Measurements from ENCODE around the gene ATP11C.
"Not testable (repeated sequence)": the region's sequence is repeated elsewhere in the genome, so short reads cannot be mapped to it uniquely, and the experiment has no call there.

ATP11C gene

DNA sequence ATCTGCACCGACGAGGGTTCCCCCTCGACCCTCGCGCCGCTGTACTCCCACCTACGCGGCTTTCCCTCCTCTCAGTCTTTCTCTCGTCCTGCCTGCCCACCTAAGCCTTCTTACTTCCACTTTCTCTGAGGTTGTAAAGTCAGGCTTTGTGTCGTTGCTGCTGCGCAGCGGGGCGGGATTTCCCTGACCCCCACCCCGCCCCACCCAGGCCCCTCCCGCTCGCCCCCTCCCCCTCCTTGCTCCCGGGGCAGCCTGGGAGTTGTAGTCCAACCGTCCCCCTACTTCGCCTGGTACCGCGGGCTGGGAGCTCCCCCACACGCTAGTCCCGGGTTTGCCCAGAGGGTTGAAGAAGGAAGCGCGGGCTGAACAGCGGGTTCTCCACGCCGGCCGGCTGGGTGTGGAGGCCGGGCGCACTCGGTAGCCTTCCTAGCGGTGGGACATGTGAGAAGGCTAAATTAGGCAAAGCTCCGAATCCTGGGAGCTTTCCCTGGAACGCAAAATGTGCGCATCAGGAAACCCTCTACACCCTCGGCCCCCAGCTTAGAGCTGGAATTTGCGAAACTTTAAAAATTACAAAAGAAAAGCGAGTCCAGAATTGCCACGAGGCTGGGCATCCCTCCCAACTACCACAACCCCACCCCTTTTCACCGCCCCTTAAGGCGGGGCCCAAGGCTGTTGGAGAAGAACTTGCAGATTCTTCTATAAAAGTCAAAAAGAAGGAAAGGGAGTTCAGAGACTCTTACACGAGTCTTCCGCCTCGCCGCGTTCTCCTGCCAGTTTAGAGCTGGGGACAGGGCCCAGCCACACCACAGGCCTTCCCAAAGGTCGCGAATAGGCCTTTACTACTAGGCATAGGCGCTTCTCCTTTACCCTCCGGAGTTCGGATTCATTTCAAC, at the start of gene ATP11C:
Gene ATP11C, minus strand, starts transcription at position 153 of the 896 bp plus-strand sequence. CDS start 1,011 bp downstream, outside the sequence.
- peak; percentile 89 for DNase-seq

DNA sequence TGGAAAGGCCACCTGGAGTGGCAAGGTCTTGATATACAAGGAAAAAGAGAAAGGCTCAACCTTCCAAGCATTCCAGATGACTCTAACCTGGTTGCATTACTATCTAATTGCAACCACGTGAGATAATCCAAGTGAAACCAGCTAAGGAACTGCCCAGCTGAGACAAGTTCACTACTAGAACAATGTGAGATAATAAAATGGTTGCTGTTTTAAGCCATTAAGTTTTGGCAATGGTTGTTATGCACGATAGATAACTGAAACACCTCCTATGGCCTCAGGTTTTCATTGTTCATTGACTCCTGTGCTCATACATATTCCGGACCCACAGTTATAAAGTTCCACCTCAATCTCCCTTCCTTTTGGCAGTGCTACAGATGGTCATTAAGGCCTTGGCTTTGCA, 41.6 kb upstream of the ATP11C start:
- DNase-seq = no peak

DNA sequence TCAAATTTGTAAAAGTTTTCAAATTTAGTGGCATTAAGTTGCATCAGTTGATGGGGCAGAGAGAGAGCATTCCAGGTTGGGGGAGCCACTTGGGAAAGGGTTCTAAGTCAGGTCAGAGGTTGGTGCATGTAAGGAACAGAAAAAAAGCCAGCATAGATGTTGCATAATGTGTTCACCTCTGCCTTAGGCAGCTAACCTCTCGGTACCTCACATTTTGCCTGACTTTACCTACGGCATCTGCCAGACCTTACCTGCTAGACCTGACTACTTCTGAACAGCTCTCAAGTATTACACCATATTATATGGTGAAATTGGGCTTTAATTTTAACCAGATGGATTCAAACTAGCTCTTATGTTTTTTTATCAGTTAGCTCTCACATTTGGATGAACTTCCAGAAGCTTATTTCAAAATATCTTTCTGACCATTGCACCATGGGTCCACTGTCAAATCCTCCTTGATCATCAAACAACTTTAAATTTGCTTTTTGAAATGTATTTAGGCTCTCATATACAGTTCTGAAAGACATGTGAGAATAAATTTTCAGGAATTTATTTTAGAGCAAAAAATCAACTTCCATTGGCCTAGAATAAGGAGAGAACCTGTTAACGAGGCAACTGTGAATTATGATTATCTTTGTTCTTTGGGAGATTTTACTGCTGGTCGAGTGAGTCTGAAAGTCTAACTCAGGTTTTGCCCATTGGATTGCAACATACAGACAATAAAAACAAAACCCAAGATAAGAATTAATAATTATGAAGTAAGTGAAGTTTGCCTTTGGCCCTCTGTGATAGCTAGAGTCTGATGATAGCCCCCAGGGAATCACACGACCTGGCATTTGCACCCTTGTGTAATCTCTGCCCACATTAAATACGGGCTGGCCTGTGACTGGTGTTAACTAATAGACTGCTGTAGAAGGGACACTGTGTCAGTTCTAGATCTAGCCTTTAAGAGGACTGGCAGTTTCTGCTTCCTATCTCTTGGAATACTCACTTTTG, 40.1 kb upstream of the ATP11C start:
- DNase-seq = no peak

DNA sequence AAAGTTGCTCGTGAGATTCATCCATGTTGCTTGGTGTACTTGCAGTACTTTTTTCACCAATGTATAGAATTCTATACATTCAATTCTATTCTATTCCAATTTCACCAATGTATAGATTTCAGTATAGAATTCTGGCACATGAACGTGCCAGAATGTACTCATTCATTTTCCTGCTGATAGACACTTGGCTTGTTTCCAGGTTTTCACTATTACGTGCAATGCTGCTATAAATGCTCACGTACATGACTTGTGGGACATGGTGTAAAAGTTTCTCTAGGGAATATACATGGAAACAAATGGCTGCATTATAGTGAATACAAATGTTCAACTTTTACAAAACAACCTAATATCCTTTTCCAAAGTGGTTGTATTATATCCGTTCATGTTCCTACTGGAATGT, 39.3 kb upstream of the ATP11C start:
- DNase-seq = no peak

DNA sequence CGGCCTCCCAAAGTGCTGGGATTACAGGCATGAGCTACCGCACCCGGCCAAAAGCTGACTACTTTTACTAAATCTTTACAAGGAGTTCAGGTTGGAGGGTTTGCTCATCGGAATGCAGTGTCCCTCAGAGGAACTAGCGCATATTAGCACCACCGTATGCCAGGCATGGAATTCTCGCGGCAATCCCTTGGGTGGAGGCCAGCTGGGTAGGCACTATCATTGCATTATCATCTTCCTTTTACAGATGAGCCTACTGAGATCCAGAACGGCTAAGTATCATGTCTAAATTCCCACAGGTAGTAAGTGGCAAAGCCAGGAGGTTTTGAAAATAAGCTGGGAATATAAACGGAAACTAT, 38.5 kb upstream of the ATP11C start:
- DNase-seq = no peak

DNA sequence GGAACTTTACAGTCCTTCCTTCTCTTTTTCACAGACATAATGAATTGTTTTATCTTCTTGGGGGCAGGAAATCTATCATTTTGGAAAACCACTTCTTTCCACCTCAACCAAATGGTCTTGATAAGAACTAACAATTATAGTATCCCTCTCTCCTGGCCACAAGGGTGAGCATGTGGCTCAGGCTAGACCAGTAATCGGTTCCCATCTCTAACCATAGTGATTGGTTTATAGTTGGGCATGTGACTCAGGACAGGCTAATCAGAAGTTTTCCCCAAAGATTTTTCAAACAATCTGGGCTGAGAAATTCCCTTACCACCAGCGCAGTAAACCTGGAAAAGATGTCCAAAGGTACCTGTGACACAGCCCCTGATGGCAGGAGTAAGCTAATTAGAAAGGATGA, 36.4 kb upstream of the ATP11C start:
- DNase-seq = no peak

DNA sequence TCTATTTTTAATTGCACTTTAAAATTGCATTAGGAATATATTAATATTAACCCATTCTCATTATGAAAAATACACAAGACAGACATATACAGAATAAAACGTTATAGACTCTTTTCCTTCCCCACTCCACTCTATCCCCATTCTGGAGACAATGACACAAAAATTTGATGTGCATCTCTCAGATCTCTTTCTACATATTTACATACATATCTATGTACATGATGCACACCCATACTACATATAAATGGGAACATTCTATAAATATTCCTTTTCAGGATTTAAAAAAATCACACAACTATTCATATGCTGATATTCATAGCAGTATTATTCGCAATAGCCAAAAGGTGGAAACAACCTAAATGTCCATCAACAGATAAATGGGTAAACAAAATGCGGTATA, 34.9 kb upstream of the ATP11C start:
- no peak for DNase-seq

DNA sequence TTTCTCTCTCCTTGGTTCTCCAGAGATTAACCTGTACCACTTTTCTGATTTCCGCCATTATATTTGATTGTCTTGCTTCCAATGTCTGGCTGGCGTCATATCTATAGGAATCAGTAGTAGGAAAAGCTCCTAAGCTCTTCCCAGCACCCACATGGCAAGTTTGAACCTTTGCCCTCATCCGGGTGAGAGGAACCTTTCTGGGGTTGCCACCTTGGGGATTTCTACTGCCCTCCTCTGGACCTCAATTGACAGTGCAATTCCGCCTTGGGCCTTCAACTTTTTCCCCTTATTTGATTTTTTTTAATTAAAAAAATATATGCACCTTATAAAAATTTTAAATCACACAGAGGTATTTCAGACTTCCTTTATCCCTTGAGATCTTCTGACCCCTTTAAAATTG, 34.4 kb upstream of the ATP11C start:
- DNase-seq = no peak

DNA sequence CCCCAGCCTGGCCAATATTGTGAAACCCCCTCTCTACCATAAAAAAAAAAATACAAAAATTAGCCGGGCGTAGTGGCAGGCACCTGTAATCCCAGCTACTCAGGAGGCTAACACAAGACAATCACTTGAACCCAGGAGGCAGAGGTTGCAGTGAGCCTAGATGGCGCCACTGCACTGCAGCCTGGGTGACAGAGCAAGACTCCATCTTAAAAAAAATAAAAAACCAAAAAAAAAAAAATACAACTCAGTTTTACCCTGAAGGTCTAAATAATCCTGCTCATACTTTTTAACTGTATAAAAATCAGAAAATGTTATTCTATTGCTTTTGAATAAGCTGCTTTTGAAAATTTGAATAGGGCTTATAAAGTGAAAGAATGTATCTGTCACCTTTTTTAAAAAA, 33.3 kb upstream of the ATP11C start:
- not testable (repeated sequence) for DNase-seq

DNA sequence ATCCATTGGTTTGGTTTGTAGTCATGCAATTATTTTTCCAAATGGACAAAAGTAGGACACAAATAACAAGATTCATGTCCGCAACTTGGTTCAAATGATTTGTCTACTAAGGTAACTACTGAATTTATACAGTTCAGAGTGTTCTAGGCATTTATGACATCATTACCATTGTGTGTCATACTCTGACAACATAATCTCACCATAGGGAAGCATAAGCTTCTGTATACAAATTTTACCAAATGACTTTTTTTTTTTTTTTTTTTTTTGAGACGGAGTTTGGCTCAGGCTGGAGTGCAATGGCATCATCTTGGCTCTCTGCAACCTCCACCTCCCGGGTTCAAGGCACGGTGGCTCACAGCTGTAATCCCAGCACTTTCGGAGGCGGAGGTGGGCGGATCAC, 32.6 kb upstream of the ATP11C start, which contains the start of gene CXorf66:
Gene CXorf66, minus strand, starts transcription at position 101 of the 400 bp plus-strand sequence. Its CDS starts 25 bp downstream, at position 76.
- DNase-seq = no peak

DNA sequence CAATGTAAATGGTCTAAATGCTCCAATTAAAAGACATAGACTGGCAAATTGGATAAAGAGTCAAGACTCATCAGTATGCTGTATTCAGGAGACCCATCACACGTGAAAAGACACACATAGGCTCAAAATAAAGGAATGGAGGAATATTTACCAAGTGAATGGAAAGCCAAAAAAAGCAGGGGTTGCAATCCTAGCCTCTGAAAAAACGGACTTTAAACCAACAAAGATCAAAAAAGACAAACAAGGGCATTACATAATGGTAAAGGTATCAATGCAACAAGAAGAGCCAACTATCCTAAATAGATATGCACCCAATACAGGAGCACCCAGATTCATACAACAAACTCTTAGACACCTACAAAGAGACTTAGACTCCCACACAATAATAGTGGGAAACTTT, 28.2 kb upstream of the ATP11C start:
- DNase-seq = not testable (repeated sequence)

DNA sequence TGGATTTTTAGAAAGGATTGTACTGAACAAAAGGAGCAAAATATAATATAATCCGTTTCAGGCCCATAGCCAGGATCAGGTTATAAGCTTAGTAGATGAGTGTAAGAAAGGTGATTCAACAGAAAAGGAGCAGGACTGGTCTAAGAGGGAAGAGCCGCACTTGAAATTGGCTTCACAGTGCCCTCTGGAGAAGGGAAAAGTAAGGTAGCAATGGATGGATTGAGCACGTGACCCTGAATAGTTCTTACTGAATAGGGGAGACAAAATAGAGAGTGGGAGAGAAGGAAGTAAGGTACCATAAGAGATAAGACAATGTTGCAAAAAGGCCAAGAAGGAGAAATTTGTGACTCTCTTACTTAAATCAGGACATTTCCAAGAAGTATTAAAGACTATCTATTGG, 16.9 kb upstream of the ATP11C start:
- no peak for DNase-seq

DNA sequence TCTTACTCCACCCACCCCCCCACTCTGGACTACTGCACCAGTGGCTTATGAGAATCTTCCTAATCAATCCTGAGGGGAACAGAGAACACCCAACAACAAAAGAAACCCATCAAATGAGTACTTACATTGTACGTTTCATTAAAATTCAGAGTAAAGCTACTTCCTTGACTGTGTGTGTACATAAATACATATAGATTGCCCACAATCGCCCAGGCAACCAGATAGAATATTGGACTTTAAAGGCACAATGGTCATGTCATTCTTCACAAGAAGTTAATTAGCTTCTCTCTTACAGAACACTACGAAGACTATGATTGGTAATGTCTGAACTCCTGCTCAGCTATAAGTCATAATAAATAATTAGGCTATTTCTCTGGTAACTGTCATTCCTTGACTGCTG, 12.2 kb upstream of the ATP11C start:
- DNase-seq = no peak

DNA sequence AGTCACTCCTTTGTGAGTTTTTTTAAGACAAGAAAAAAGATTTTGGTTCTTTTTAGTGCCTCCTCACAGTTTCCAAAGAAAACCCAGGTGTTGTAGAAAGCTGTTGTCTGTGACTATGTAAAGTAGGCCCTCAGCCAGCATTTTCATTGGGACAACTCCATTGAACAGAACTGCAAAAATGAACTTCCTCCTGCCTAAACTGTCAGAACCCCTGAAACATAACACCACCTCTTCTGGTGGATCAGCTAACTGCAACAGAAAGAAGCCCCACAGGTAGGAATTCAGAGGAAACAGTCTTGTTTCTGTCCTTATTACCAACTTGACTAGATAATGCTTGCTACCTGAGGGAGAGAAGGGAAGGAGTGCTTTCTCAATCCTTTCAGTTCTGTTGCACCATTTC, 3.4 kb upstream of the ATP11C start:
- no peak for DNase-seq

DNA sequence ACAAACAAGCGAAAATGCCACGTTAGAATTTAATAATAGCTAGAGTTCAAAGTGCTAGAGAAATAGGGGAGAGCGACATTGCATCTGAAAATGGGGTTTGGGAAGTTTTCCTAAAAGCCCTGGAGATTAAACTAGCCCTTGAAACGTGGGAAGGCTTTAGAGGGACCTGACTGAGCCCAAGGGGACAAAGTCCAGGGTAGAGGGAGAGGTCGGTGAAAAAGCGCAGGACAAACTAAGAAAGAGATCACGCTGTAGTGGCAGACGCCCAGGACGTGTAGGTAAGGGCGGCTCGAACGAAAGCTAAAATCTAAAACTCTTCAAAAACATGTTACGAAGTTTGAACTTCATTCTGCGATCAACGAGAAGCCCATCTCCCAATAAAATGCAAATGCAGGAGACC, 1.1 kb upstream of the ATP11C start:
- DNase-seq = no peak

DNA sequence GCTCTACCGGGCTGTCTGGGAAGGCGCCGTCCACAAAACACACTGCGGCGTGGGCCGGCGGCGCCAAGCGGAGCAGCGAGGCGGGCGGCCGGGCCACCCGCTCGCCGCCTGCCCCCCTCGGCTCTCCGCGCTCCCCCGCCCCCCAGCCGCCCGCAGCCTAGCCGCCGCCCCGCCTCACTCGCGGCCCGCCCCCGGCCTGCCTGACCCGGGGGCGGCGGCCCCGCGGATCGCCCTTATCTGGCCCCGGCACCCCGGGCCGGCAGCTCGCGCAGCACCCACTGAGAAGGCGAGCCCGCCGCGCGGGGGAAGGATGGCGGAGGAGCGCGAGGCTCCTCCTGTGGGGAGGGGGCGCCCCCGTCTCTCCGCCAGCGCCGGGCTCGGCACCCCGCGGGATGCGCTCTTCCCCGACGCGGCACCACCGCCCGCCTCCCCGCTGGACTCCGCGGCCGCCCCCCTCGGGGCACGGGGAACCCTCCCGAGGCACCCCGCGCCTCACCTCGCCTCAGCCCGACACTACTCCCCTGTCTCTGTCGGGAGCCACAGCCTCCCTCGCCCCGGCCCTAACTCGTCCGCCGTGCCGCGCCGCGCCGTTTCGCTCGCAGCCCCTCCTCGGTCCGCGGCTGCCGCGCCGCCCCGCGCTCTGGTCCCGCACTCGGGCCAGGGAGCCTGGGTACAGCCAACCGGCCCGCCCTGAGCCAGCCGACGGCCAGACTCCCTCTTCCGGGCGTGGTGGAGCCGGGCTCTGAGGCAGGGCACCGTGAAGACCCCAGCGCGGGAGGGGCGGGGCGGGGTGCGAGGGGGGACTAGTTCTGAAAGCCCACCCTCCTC, 566 bp downstream of the ATP11C start:
- DNase-seq = peak; percentile 79

DNA sequence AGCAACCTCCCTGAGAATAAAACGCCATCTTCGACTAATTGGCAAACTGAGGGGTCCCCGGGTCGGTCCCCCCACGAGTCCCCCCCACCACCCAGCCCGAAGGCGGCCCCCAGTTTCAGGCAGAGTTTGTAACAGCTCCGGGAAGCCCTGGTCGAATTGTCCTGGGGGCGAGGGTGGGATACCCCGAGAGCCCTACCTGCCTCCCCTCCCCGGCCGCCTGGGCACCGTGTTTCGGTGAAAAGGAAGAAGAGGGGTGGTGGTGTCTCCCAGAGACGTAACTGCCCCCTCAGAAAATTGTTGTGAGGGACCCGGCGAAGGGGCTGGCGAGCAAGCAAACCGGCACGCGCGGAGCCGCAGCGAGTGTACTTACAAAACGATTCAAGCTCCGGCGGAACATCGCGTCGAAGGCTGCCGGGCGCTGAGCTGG, 1.2 kb downstream of the ATP11C start:
- DNase-seq = no peak

DNA sequence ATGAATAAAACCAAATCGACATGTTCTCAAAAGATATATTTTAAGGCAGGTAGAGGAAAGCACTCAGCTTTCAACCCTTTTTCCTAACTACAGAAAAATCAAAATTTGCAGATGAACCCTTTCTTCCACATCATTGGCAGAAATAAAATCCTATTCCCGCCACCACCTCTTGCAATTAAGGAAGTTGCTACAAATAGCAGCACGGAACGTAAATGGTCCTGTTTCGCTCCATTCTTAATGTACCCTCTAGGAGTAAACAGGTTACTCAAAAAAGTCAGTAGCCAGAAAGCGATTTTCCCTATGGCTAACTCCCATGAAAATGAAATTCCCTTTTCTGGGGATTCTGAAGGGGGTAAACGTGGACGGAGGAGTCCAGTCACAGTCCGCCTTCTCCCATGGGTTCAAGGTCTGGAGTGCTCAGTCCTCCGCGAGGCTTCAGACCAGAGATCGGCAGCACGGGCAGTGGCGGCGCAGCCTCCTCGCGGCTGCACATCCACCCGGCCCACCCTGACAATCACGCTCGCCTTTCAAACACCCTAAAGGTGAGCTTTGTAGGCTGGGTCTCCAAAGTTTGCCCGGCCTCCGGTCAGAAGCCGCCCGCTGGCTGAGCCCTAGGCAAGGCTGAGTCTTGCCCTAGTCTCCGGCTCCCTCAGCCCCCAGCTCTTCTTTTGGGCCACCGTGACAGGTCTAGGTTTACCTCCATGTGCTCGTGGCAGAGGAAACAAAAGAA, 1.8 kb downstream of the ATP11C start:
- DNase-seq = peak; percentile 57

DNA sequence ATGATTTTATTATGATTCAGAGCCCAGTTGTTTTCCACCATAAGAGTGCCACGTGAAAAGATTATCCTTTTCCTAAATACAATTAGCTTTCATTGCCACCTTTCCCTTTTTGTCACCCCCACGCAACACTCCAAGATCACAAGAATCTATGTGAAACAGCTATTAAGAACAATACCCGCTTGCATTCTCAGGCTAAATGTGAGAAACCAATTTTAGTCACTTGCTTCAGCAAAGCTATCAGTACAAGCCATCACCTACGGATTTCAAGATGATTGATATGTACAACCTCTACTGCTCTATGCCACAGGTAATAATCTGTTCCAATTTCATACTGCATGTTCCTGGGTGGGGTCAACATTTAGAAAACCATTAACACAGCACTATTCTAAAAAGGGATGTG, 2.5 kb downstream of the ATP11C start:
- DNase-seq = no peak

DNA sequence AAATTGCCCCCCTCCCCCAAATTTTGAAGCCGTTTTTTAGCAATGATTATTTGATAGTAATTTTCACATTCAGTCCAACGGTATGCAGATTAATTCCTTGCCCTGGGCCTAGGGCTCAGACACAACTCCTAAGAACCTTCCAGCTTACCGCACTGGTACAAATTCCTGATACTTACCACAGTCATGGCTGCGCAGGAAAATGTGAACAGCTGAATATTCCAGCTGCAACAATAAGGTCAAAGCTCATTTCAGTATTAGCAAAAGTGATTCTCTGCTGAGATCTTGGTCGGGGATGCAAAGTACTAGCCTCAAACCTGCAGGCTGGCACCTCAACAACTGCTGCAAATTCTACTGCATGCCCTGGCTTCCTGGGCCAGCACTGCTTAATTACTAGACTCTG, 3.0 kb downstream of the ATP11C start:
- no peak for DNase-seq

DNA sequence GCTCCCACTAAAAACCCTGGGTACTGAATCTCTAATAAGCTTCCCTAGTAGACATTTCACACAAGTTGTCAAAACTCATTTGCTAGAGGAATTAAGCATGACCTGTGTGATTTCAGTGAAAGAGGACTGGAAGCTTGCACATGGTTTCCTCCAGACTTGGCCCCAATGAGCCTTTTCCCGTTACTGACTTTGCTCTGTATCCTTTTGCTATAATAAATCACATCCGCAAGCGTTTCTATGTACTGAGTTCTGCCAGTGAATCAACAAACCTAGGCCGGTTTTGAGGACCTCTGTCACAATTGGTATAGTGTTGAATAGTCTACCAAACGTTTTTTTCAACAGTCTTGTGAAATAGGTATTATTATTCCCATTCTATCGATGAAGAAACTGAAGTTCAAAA, 8.2 kb downstream of the ATP11C start:
- no peak for DNase-seq
